CD4-positive, alpha-beta T cell treated with Interleukin-4 for 1 hour (primary cell): ENCODE results near the gene SPRN.
"Not testable (repeated sequence)": the region's sequence is repeated elsewhere in the genome, so short reads cannot be mapped to it uniquely, and the experiment has no call there.

Experiments
- DNase-seq, 2 donors: peaks; one replicate each; pipeline ENCODE4 v3.0.0-alpha.2; 2020 to 2022

Gene SPRN, protein sequence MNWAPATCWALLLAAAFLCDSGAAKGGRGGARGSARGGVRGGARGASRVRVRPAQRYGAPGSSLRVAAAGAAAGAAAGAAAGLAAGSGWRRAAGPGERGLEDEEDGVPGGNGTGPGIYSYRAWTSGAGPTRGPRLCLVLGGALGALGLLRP

DNA sequence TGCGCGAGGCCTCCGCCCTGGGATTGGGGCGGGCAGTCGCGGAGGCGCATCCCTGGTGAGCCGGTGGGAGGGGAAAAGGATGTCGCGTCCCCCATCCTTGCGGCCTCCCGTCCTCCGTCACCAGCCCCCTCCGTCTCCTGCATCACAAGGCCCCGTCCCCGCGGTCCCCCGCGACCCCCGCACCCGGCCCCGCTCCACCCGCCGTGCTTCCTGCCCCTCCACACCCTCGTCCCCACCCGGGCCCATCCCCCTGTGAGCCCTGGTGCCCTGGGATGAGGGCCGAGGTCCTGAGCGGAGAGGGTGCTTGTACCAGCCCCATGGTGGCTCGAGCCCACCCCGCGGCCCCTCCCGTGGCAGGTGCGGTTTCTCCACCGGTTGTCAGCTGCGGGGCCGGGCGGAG, at the start of gene SPRN:
Gene SPRN (minus strand): TSS at position 25 of the 400 bp plus-strand sequence. CDS start 944 bp downstream, outside the sequence.
- DNase-seq: not testable (repeated sequence)

DNA sequence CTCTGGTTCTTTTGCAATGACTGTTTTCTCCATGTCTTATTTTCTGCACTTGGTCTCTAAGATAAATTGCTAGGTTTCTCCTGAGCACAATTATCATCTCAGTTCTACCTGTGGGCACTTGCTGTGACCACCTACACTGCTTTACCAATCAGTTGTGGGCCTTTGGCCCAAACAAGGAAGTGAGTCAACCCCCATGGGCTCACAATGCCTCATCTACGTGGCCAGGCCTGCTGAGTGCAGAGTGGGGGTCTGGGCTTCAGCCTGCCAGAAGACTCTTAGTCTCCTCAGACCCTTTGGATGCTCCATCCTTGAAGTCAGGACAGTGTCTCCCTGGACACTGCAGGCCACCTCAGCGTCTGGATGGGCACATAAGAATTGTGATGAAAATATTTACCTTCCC, 49.6 kb upstream of the SPRN start:
- DNase-seq: no peak

GRCh38 chr10:133473270-133473669, 48.8 kb upstream of the SPRN start:
- DNase-seq: no peak

DNA sequence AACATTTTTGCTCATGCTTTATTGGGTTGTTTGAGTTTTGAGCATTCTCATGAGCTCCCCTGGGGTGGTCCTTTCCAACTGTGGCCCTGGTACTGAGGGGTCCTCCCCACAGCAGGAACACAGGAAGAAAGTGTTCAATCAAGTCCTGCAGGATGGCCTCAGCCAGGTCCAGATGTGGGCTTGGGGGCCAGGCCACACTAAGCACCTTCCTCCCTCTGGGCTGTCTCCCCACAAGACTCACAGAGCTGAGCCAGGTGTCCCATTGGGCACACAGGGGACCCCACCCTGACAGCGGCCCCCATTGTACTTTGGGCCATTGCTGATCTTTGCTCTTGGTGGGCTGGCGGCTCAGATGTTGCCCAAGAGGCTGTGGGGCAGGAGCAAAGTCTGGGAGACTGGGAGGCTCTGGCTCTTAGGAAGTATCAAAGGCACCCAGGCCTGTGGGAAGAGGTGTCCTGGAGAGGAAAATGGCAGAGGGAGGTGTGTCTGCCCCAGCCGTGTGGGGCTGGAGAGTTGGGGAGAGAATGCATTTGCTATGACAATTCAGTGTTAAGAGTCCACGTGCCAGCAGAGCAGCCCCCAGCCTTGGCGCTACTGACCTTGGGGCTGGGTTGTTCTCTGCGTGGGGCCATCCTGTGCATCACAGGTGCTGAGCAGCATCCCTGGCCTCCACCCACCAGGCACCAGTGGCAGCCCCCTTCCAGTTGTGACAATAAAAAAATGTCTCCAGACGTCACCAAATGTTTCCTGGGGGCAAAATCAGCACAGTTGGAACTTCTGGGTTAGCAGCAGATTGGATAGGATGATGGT, 47.1 kb upstream of the SPRN start:
- DNase-seq: no peak

DNA sequence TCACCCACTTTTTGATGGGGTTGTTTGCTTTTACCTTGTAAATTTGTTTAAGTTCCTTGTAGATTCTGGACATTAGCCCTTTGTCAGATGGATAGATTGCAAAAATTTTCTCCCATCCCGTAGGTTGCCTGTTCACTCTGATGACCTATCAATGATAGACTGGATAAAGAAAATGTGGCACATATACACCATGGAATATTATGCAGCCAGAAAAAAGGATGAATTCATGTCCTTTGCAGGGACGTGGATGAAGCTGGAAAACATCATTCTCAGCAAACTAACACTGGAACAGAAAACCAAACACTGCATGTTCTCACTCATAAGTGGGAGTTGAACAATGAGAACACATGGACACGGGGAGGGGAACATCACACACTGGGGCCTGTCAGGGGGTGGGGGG, 44.8 kb upstream of the SPRN start:
- not testable (repeated sequence) for DNase-seq

- DNase-seq: no peak
These were observed 43.0 kb upstream of the SPRN start for GRCh38 chr10:133467286-133467911.

- DNase-seq: no peak
These were observed 42.4 kb upstream of the SPRN start for GRCh38 chr10:133466683-133467275.

DNA sequence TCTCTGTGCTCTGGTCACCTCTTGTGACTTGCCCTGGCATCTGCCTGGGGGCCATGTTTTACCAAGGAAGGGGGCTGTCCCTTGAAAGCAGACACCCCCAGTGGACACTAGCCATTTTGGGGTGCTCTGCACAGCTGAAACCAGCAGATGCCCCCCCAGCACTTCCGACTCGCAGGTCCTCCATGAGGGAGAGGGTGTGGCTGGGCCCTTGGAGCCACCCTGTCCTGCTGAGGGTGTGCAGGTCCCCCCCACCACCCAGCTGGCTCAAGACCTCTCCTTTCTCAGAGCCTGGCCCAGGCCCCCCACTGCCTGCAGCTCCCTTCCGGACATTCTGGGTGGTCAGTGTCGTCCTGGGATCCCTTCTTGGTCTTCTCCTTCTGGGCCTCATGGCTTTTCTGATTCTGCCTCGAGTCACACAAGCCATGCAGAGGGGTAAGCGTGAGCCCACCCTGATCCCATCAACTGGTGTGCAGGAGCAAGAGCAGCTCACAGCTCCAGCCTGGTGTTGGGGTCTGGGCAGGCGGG, 41.6 kb upstream of the SPRN start:
- DNase-seq: no peak

DNA sequence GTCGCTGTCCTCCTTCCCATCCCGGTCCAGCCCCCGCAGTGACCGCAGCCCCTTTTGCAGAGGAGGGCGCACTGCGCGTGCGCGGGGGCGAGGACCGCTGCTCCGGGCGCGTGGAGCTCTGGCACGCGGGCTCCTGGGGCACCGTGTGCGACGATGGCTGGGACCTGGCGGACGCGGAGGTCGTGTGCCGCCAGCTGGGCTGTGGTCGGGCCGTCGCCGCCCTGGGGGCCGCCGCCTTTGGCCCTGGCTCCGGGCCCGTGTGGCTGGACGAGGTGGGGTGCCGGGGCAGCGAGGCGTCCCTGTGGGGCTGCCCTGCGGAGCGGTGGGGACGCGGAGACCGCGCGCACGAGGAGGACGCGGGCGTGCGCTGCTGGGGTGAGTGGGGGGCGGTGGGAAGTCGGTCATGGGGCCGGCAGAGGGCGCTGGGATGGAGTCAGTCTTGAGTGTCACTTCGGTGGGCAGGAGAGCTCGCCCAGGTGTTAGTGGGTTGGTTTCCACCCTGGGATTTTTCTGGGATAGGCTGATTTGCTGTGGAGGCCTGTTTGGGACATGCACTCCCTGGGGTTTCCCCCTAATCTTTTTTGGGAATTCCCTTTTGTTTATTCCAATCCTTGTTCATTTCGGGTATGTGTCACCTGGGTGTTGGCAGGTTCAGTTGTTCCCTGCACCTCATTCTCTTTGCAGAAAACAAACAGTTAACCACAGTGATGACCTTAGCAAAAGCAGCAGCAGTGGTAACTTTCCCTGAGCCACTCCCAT, 40.9 kb upstream of the SPRN start:
- DNase-seq: no peak

DNA sequence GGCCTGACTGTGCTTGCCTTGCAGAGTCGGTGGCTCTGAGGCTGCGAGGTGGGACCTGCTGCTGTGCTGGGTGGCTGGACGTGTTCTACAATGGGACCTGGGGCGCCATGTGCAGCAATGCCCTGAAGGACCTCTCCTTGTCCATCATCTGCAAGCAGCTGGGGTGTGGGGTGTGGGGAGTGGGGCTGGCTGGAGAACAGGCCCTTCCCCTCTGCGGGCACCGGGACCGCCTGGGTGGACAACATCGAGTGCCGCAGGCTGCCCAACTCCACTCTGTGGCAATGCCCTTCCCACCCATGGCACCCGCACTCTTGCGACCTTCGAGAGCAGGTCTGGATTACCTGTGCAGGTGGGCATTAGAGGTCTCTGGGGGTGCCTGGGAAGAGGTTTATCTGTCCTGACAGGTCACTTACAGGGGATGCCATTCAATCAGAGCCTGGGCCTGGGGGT, 40.2 kb upstream of the SPRN start:
- DNase-seq: no peak

DNA sequence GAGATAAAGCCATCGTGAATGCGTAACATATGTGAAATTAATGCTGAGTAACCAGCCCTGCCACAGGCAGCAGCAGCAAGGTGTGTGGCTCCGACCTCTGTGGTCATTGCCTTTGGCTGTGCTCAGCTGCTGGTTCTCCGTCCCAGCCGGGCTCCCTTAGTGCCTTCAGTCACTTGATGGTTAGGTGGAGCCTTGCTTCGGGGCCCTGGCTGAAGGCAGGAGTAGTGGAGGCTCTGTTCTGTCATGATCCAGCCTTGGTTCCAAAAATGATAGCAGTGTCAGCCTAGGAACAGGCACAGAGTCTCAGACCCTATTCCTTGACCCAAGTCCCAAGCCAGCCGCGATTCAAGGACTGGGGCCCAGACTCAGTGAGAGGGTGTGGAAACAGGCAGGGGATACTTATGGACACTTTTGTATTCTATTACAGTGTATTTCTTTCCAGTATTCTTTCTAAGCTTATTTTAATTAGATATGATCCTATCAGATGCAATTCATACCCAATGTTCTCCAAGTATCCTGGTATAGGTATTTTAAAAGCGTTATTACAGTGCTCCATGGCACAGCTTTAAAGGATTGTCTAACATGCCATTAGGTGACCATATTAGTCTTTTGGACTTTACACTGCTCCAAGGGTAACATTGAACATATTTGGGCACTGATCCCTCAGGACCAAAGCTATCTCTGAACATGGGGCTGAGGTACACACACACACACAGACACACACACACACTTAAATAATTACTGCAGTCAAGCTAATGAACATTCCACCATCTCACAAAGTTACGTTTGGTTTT, 38.3 kb upstream of the SPRN start:
- DNase-seq: no peak

DNA sequence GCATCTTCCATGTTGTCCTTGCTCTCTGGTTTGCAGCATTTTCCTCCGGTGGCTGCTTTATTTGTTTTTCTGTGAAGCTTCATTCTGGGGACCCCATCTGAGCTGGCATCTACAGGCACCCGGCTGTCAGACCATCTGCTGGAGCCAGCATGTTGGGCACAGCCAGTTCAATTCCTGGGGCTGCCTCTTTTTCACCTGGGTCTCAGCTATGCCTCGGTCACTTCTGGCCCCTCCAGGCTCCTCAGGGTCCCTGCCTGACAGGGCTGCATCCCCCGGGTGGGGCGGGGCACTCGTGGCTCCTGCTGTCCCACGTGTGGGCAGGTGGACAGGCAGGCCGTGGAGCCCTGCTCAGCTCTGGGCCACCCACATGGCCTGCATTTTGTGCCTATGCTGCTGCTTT, 37.4 kb upstream of the SPRN start:
- no peak for DNase-seq

- no peak for DNase-seq
These were observed 36.6 kb upstream of the SPRN start for GRCh38 chr10:133461027-133461426.

GRCh38 chr10:133460208-133460769, 35.9 kb upstream of the SPRN start:
- DNase-seq: no peak

- no peak for DNase-seq
These were observed 35.2 kb upstream of the SPRN start for GRCh38 chr10:133459454-133460207.

GRCh38 chr10:133458710-133459453, 34.5 kb upstream of the SPRN start:
- DNase-seq: no peak

DNA sequence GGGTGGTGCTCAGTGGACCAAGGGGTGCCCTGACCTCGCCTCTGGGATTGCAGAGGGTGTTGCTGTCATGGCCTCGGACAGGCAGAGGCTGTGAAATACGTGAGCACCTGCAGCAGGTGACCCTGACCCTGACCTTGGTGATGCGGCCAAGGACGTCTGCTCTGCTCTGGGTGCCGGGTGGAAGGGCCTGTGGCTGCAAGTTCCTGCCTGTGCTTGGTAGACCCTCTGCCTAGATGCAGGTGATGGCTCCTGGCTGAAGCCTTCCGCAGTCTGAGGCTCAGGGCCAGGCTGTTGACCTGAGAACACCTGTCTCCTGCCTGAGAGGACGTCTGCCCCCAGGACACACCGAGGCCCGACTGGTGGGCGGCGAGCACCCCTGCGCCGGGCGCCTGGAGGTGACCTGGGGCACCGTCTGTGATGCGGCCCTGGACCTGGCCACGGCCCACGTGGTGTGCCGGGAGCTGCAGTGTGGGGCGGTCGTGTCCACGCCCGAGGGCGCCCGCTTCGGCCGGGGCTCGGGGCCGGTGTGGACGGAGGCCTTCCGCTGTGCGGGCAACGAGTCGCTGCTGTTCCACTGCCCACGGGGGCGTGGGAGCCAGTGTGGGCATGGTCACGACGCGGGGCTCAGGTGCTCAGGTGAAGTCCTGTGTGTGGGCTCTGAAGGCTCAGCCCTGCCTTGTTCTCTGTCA, 33.7 kb upstream of the SPRN start:
- no peak for DNase-seq

GRCh38 chr10:133457100-133457841, 32.8 kb upstream of the SPRN start:
- no peak for DNase-seq
